Pancreas (tissue), 10 donors: ENCODE results near the gene GRIN3B. TPM values are rescaled to one million over a fixed set of nuclear protein-coding genes. Genes with fewer than 3 reads are reported as not detected.
"Not testable (repeated sequence)": the region's sequence is repeated elsewhere in the genome, so short reads cannot be mapped to it uniquely, and the experiment has no call there.

Experiments
- ATAC-seq, 4 donors: fragments of 200-7000 bp; cut with Tn5 transposase; one replicate each; pipeline versions ENCODE4 v1.8.0 to v1.9.1; 2020; ENCODE audit warnings: mild to moderate bottlenecking in 4 of 4, moderate library complexity in 4 of 4
- DNase-seq, 6 donors: peaks; one replicate each; pipeline ENCODE4 v3.0.0-alpha.2; 2020
- FAIRE-seq: peaks from 2 replicates; lab custom pipeline; 2012; peaks lifted over from hg19 to GRCh38; lab: Jason Lieb, UNC
- H3K27ac ChIP-seq, 4 donors: fragments of 200-600 bp; sonication (generic); 1 replicate in 3 of 4; 2 replicates in 1 of 4; pipeline versions ENCODE4 v1.5.0 to v1.8.0; 2020
- H3K27me3 ChIP-seq, 4 donors: fragments of 200-600 bp; one replicate each; pipeline ENCODE4 v1.8.0; 2021
- H3K36me3 ChIP-seq, 3 donors: fragments of 200-600 bp; sonication (generic) in 1 of 3; one replicate each; pipeline versions ENCODE4 v1.5.0 to v1.8.0; 2020 to 2021
- H3K4me1 ChIP-seq, 3 donors: fragments of 200-600 bp; one replicate each; pipeline ENCODE4 v1.8.0; 2021
- H3K4me3 ChIP-seq, 4 donors: fragments of 200-600 bp; sonication (generic) in 2 of 4; one replicate each; pipeline versions ENCODE4 v1.5.0 to v1.8.0; 2020 to 2021
- H3K9me3 ChIP-seq, 4 donors: fragments of 200-600 bp; one replicate each; pipeline ENCODE4 v1.8.0; 2021
- CTCF ChIP-seq, 4 donors: fragments of 200-600 bp; sonication (generic) in 3 of 4; IDR thresholded peaks; one replicate each; pipeline versions ENCODE4 v1.5.0 to v1.8.0; 2021; ENCODE audit warnings: antibody characterized with exemption in 4 of 4
- WGBS, 2 donors: extraction: QIAGEN DNeasy Blood & Tissue Kit; methylation state at CpG; one replicate each; pipeline ENCODE4 v1.1.7; 2013; 5-methylcytosine and 5-hydroxymethylcytosine counted together
- intact Hi-C, 3 donors: fragments of 100-400 bp; cut with DNase I; formaldehyde crosslinking; loops; one replicate each; pipeline versions ENCODE4 v1.11.1 to v1.14.2; 2022
- polyA plus RNA-seq, 2 donors: library from polyadenylated mRNA; stranded (reverse); fragments of 200-250 nt; gene quantifications; one replicate each; pipeline ENCODE4 v1.2.3, GENCODE V29; 2013
- total RNA-seq, 6 donors: library from RNA; stranded (reverse); fragmentation: NEBNext Ultra II Directional in 4 of 6; extraction: Animal tissue kit (Norgen Biotek cat#: 25700) in 4 of 6; gene quantifications; one replicate each; pipeline versions ENCODE4 v1.2.1 to v1.2.4, GENCODE V29; 2021 to 2023
- donor health status: healthy with polysubstance abuse.
- donor health status: DM: no; HTN: no; CAD: no; lungs with moderate emphysema.
- donor health status: DM: no; HTN: no; CAD: no.
- donor health status: control.
- donor health status: control.
- donor health status: Bipolar disorder and iron deficiency.
- donor health status: DM: yes; HTN: yes; CAD: no.
- donor health status: DM: no; HTN: no; CAD: no.
- donor health status: DM: no; HTN: no; CAD: no.
- donor health status: DM: yes; HTN: yes; CAD: no.

Gene GRIN3B
- total and polyA plus RNA-seq, 8 donors = 0.08 to 0.09 TPM; not detected in 6

DNA sequence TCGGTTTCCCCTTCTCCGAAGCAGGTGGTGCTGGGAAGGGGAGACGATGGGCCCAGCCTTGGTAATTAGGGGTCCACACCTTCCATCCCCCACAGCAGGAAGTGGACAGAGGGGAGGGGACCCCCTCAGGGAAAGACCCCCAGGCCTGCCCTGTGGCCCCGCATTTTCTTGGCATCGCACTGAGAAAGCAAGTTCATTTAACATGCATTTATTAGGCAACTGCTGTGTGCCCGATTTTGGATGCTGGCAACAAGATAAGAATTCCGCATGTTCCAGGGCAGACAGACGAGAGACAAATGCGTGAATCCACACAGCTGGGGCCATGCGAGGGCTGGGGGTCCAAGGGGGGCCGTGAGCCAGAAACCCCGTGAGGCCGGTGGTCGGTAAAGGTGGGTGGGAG, 45.9 kb upstream of the GRIN3B start:
- TF ChIP-seq CTCF (IDR thresholded peaks at IDR 0.05) = no peak
- 63 to 71% methylated on average over 14 of the region's 14 CpGs for WGBS, 2 donors

GRCh38 chr19:954672-955494, 45.3 kb upstream of the GRIN3B start:
- Histone ChIP-seq H3K4me1 (peaks cover 8 to 9% (median 9%) of the 10 kb centered on the region in 3 donors), H3K4me3 (no peak overlapping the region), H3K27me3 (no peaks in the 10 kb centered on the region), H3K27ac (peak overlapping the region in 2 of 4 donors; percentile 8 to 22), H3K36me3 (no peaks in the 10 kb centered on the region), H3K9me3 (no peaks in the 10 kb centered on the region)
- peak in 2 of 6 donors; percentile 34 to 72 for DNase-seq
- no peak for ATAC-seq
- intact Hi-C loops = no loop called here
- FAIRE-seq = no peak
- 84 to 87% methylated on average over 42 to 43 of the region's 43 CpGs for WGBS, 2 donors
- no peak for TF ChIP-seq CTCF (IDR thresholded peaks at IDR 0.05)

More for the DNA sequence above, 45.9 kb upstream of the GRIN3B start:
- Histone ChIP-seq H3K4me3 (no peak overlapping the region), H3K9me3 (no peaks in the 10 kb centered on the region), H3K27ac (no peak overlapping the region), H3K4me1 (peaks cover 8 to 9% (median 9%) of the 10 kb centered on the region in 3 donors), H3K36me3 (no peaks in the 10 kb centered on the region), H3K27me3 (no peaks in the 10 kb centered on the region)
- intact Hi-C loops = no loop called here
- no peak for DNase-seq
- no peak for ATAC-seq
- FAIRE-seq = no peak

GRCh38 chr19:955803-956765, 44.1 kb upstream of the GRIN3B start:
- intact Hi-C loops = no loop called here
- no peaks in the 10 kb centered on the region for H3K36me3 ChIP-seq
- FAIRE-seq = no peak
- H3K4me3 ChIP-seq = peak overlapping the region in 1 of 4 donors; percentile 13
- no peak for TF ChIP-seq CTCF (IDR thresholded peaks at IDR 0.05)
- no peaks in the 10 kb centered on the region for H3K9me3 ChIP-seq
- H3K4me1 ChIP-seq = peaks cover 8 to 9% (median 9%) of the 10 kb centered on the region in 3 donors
- ATAC-seq = peak; percentile 10 to 67 (median 64)
- DNase-seq = peak in 3 of 6 donors; percentile 60 to 82 (median 69)
- peak overlapping the region; percentile 59 to 83 (median 78) for H3K27ac ChIP-seq
- 75 to 78% methylated on average over 52 to 55 of the region's 55 CpGs for WGBS, 2 donors
- H3K27me3 ChIP-seq = no peaks in the 10 kb centered on the region

- peak in 3 of 6 donors; percentile 41 to 60 (median 42) for DNase-seq
- FAIRE-seq = no peak
- Histone ChIP-seq H3K4me1 (peaks cover 8 to 9% (median 9%) of the 10 kb centered on the region in 3 donors), H3K27me3 (no peaks in the 10 kb centered on the region), H3K36me3 (no peaks in the 10 kb centered on the region), H3K4me3 (peak overlapping the region in 1 of 4 donors; percentile 13), H3K9me3 (no peaks in the 10 kb centered on the region), H3K27ac (peak overlapping the region; percentile 59 to 83 (median 78))
- ATAC-seq = peak in 3 of 4 donors; percentile 13 to 41 (median 36)
- 59 to 66% methylated on average over 27 of the region's 27 CpGs for WGBS, 2 donors
- no peak for TF ChIP-seq CTCF (IDR thresholded peaks at IDR 0.05)
- intact Hi-C loops = no loop called here
Measured at GRCh38 chr19:956766-957440, 43.3 kb upstream of the GRIN3B start.

- WGBS, 2 donors = 93 to 94% methylated on average over 9 of the region's 9 CpGs
- FAIRE-seq, intact Hi-C loops, H3K9me3 ChIP-seq, ATAC-seq, H3K4me3 ChIP-seq, H3K36me3 ChIP-seq, H3K4me1 ChIP-seq, H3K27me3 ChIP-seq, DNase-seq: not testable (repeated sequence)
- peak overlapping the region in 1 of 4 donors; percentile 83 for H3K27ac ChIP-seq
Measured at GRCh38 chr19:957578-957977, 42.6 kb upstream of the GRIN3B start.
